ENCODE results near the gene KRT7.

GRCh38 chr12:52202361-52203078 lies 30.5 kb upstream of the KRT7 start:
- no peak for TF ChIP-seq POLR2A (IDR thresholded peaks at IDR 0.05; ENCODE audit: low read length)
- TF ChIP-seq GATA1 (IDR thresholded peaks at IDR 0.05; ENCODE audit: low read depth, low read length) = no peak
